WTC11 (cell line): ENCODE data around the gene GUCA1A. TPM values are rescaled to one million over a fixed set of nuclear protein-coding genes. Genes with fewer than 3 reads are reported as not detected.

Source experiments
- ATAC-seq: fragments of 200-7000 bp; cut with Tn5 transposase; 2 replicates; pipeline ENCODE4 v1.10.0; 2021; ENCODE audit warnings: mild to moderate bottlenecking, moderate library complexity
- CTCF ChIA-PET: fragments of 300-600 bp; sonication (Branson Sonifier 250); formaldehyde crosslinking; loops from one replicate; lab custom pipeline; 2021; ENCODE audit warnings: antibody characterized with exemption; lab: Charles Lee
- POLR2A ChIA-PET: fragments of 350-600 bp; sonication (Branson Sonifier 250); formaldehyde crosslinking; loops from one replicate; lab custom pipeline; 2021; ENCODE audit warnings: antibody characterized with exemption; lab: Charles Lee
- DNase-seq: peaks from one replicate; pipeline ENCODE4 v3.0.0; 2021; ENCODE audit warnings: low spot score
- H3K27ac Mint-ChIP-seq: 2 replicates; pipeline ENCODE4 v1.8.0; 2021; ENCODE audit warnings: mixed read lengths
- H3K27me3 Mint-ChIP-seq: 2 replicates; pipeline ENCODE4 v1.8.0; 2021; ENCODE audit warnings: low read depth, mild to moderate bottlenecking, moderate library complexity, mixed read lengths
- H3K36me3 Mint-ChIP-seq: 2 replicates; pipeline ENCODE4 v1.8.0; 2021; ENCODE audit warnings: mixed read lengths
- H3K4me1 Mint-ChIP-seq: 2 replicates; pipeline ENCODE4 v1.8.0; 2022; ENCODE audit warnings: mixed read lengths
- H3K4me3 Mint-ChIP-seq: 2 replicates; pipeline ENCODE4 v1.8.0; 2021; ENCODE audit warnings: mild to moderate bottlenecking, moderate library complexity, mixed read lengths
- H3K9me3 Mint-ChIP-seq: 2 replicates; pipeline ENCODE4 v1.8.0; 2021; ENCODE audit warnings: mixed read lengths
- ATF6 ChIP-seq: sonication (generic); formaldehyde crosslinking; IDR thresholded peaks from 2 replicates; pipeline ENCODE4 v1.8.1; 2023; ENCODE audit warnings: mild to moderate bottlenecking, missing genetic modification reagents
- FOXJ3 ChIP-seq: sonication (generic); formaldehyde crosslinking; IDR thresholded peaks from 2 replicates; pipeline ENCODE4 v1.9.0; 2021; ENCODE audit warnings: missing genetic modification reagents, mild to moderate bottlenecking, borderline replicate concordance
- GRHL2 ChIP-seq: fragments of 250-450 bp; sonication (Bioruptor Pico); IDR thresholded peaks from 2 replicates; pipeline ENCODE4 v1.8.0; 2022; ENCODE audit warnings: mild to moderate bottlenecking, moderate library complexity; ENCODE audit not compliant: insufficient replicate concordance, severe bottlenecking
- HMGA2 ChIP-seq: fragments of 250-450 bp; sonication (Bioruptor Pico); IDR thresholded peaks from 2 replicates; pipeline ENCODE4 v1.4.0; 2021; ENCODE audit warnings: mild to moderate bottlenecking, moderate library complexity
- MYBL2 ChIP-seq: sonication (generic); formaldehyde crosslinking; IDR thresholded peaks from 2 replicates; pipeline ENCODE4 v1.8.1; 2023; ENCODE audit warnings: mild to moderate bottlenecking, moderate library complexity, missing genetic modification reagents
- NR1H2 ChIP-seq: sonication (generic); formaldehyde crosslinking; IDR thresholded peaks from 2 replicates; pipeline ENCODE4 v1.9.0; 2021; ENCODE audit warnings: mild to moderate bottlenecking, moderate library complexity, missing genetic modification reagents
- RORB ChIP-seq: fragments of 250-450 bp; sonication (Bioruptor Pico); IDR thresholded peaks from 2 replicates; pipeline ENCODE4 v1.9.0; 2021; ENCODE audit warnings: mild to moderate bottlenecking
- TEAD4 ChIP-seq: sonication (generic); formaldehyde crosslinking; IDR thresholded peaks from 2 replicates; pipeline ENCODE4 v1.8.0; 2022; ENCODE audit warnings: mild to moderate bottlenecking, missing genetic modification reagents
- ZNF121 ChIP-seq: sonication (generic); formaldehyde crosslinking; IDR thresholded peaks from 2 replicates; pipeline ENCODE4 v1.8.0; 2023; ENCODE audit warnings: missing genetic modification reagents
- ZNF423 ChIP-seq: fragments of 250-450 bp; sonication (Bioruptor Pico); IDR thresholded peaks from 2 replicates; pipeline ENCODE4 v2.1.2; 2022; ENCODE audit warnings: mild to moderate bottlenecking, moderate library complexity
- ZNF671 ChIP-seq: fragments of 250-450 bp; sonication (Bioruptor Pico); IDR thresholded peaks from 2 replicates; pipeline ENCODE4 v1.8.0; 2021; ENCODE audit warnings: mild to moderate bottlenecking
- total RNA-seq: library from RNA; stranded (reverse); gene quantifications from 3 replicates; pipeline ENCODE4 v1.2.3, GENCODE V29; 2021
- TF ChIP-seq, protein P1 (sequence below): fragments of 250-450 bp; sonication (Bioruptor Pico); conservative IDR thresholded peaks from 2 replicates; pipeline ENCODE4 v1.9.0; 2021; ENCODE audit warnings: mild to moderate bottlenecking
- TF ChIP-seq, protein P2 (sequence below): fragments of 200-600 bp; IDR thresholded peaks from 2 replicates; pipeline ENCODE4 v1.8.0; 2022; ENCODE audit warnings: antibody characterized with exemption
- TF ChIP-seq, protein P3 (sequence below): sonication (generic); formaldehyde crosslinking; IDR thresholded peaks from 2 replicates; pipeline ENCODE4 v1.8.0; 2023; ENCODE audit warnings: mild to moderate bottlenecking, missing genetic modification reagents
- TF ChIP-seq, protein P4 (sequence below): sonication (generic); formaldehyde crosslinking; IDR thresholded peaks from 2 replicates; pipeline ENCODE4 v1.8.1; 2023; ENCODE audit warnings: mild to moderate bottlenecking, moderate library complexity, missing genetic modification reagents

Gene GUCA1A
- total RNA-seq, 1 experiment from 2014 or later, result 10.9 TPM

DNA sequence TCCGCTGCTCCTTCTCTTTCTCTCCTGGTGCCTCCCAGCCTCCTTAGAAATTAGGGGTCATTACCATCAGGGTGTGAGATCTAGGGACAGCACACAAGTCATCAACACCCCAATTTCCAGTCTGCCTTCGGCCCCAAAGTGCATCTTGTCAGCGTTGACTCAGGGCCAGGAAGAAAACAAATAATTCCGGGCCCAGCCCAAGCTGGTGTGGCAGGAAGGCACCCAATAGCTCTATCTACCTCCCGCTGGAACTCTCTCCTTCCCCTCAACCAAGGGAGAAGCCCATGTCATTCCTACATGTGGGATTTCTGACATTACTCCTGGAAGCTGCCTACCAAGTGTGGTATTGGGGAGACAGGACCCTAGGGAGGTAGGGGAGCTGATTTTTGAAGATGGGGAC lies 19.2 kb upstream of the GUCA1A start:
- DNase-seq (no peak), ATAC-seq (no peak)
- POLR2A ChIA-PET, result interaction anchor here (0.6 kb wide), 1 partner anchor 189 kb away, joined by 4 read pairs; no protein-coding TSS in a partner anchor
- peaks cover 28% of the 10 kb centered on the region for H3K4me1 Mint-ChIP-seq
- peaks cover 24% of the 10 kb centered on the region for H3K27me3 Mint-ChIP-seq
- CTCF ChIA-PET, result interaction anchor here (1.1 to 1.4 kb wide), 2 partner anchors 50 to 61 kb away, joined by 3 to 4 read pairs; no protein-coding TSS in a partner anchor
- H3K4me3 Mint-ChIP-seq, result no peak overlapping the region
- H3K36me3 Mint-ChIP-seq, result peaks cover 3% of the 10 kb centered on the region
- TF ChIP-seq HMGA2 (CRISPR knock-in tag) (no peak), GRHL2 (CRISPR knock-in tag) (no peak), ATF6 (CRISPR knock-in tag) (no peak), NR1H2 (CRISPR knock-in tag) (no peak), ZNF671 (CRISPR knock-in tag) (no peak), MYBL2 (CRISPR knock-in tag) (no peak), RORB (no peak), FOXJ3 (no peak), ZNF121 (no peak), ZNF423 (no peak), TEAD4 (CRISPR knock-in tag) (no peak)
- TF ChIP-seq, protein P1, sequence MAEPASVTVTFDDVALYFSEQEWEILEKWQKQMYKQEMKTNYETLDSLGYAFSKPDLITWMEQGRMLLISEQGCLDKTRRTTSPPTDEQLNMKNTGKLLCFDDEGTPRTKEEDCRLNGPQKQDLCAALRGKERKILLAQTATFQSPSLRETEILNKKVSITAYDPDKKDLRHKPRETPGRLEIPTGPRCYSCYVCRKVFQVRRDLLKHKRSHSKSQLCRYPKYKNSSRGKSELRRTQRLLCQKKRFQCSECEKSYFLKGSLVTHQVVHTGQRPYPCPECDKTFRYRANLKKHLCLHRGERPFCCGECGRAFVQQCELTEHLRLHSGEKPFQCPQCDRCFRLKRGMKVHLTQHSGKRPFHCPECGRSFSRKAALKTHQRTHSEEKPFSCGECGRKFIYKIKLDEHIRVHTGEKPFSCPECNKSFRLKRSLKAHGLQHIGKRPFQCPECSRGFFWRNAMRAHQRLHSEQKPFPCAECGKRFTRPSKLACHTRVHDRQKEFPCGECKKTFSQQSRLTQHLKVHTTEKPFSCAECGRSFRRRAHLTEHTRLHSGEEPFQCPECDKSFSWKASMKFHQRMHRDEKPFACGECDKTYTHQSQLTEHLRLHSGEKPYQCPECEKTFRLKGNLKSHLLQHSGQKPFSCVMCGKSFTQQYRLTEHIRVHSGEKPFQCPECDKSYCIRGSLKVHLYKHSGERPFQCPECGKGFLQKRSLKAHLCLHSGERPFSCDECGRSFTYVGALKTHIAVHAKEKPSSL (CRISPR knock-in tag), result no peak
- TF ChIP-seq, protein P2, sequence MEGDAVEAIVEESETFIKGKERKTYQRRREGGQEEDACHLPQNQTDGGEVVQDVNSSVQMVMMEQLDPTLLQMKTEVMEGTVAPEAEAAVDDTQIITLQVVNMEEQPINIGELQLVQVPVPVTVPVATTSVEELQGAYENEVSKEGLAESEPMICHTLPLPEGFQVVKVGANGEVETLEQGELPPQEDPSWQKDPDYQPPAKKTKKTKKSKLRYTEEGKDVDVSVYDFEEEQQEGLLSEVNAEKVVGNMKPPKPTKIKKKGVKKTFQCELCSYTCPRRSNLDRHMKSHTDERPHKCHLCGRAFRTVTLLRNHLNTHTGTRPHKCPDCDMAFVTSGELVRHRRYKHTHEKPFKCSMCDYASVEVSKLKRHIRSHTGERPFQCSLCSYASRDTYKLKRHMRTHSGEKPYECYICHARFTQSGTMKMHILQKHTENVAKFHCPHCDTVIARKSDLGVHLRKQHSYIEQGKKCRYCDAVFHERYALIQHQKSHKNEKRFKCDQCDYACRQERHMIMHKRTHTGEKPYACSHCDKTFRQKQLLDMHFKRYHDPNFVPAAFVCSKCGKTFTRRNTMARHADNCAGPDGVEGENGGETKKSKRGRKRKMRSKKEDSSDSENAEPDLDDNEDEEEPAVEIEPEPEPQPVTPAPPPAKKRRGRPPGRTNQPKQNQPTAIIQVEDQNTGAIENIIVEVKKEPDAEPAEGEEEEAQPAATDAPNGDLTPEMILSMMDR, result no peak
- TF ChIP-seq, protein P3, sequence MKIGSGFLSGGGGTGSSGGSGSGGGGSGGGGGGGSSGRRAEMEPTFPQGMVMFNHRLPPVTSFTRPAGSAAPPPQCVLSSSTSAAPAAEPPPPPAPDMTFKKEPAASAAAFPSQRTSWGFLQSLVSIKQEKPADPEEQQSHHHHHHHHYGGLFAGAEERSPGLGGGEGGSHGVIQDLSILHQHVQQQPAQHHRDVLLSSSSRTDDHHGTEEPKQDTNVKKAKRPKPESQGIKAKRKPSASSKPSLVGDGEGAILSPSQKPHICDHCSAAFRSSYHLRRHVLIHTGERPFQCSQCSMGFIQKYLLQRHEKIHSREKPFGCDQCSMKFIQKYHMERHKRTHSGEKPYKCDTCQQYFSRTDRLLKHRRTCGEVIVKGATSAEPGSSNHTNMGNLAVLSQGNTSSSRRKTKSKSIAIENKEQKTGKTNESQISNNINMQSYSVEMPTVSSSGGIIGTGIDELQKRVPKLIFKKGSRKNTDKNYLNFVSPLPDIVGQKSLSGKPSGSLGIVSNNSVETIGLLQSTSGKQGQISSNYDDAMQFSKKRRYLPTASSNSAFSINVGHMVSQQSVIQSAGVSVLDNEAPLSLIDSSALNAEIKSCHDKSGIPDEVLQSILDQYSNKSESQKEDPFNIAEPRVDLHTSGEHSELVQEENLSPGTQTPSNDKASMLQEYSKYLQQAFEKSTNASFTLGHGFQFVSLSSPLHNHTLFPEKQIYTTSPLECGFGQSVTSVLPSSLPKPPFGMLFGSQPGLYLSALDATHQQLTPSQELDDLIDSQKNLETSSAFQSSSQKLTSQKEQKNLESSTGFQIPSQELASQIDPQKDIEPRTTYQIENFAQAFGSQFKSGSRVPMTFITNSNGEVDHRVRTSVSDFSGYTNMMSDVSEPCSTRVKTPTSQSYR (CRISPR knock-in tag), result no peak
- TF ChIP-seq, protein P4, sequence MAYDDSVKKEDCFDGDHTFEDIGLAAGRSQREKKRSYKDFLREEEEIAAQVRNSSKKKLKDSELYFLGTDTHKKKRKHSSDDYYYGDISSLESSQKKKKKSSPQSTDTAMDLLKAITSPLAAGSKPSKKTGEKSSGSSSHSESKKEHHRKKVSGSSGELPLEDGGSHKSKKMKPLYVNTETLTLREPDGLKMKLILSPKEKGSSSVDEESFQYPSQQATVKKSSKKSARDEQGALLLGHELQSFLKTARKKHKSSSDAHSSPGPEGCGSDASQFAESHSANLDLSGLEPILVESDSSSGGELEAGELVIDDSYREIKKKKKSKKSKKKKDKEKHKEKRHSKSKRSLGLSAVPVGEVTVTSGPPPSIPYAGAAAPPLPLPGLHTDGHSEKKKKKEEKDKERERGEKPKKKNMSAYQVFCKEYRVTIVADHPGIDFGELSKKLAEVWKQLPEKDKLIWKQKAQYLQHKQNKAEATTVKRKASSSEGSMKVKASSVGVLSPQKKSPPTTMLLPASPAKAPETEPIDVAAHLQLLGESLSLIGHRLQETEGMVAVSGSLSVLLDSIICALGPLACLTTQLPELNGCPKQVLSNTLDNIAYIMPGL (CRISPR knock-in tag), result no peak
- H3K9me3 Mint-ChIP-seq, result no peaks in the 10 kb centered on the region
- no peak overlapping the region for H3K27ac Mint-ChIP-seq
